ENCODE results near the gene GRB2.
"Not testable (repeated sequence)": the region's sequence is repeated elsewhere in the genome, so short reads cannot be mapped to it uniquely, and the experiment has no call there.

Gene GRB2

DNA sequence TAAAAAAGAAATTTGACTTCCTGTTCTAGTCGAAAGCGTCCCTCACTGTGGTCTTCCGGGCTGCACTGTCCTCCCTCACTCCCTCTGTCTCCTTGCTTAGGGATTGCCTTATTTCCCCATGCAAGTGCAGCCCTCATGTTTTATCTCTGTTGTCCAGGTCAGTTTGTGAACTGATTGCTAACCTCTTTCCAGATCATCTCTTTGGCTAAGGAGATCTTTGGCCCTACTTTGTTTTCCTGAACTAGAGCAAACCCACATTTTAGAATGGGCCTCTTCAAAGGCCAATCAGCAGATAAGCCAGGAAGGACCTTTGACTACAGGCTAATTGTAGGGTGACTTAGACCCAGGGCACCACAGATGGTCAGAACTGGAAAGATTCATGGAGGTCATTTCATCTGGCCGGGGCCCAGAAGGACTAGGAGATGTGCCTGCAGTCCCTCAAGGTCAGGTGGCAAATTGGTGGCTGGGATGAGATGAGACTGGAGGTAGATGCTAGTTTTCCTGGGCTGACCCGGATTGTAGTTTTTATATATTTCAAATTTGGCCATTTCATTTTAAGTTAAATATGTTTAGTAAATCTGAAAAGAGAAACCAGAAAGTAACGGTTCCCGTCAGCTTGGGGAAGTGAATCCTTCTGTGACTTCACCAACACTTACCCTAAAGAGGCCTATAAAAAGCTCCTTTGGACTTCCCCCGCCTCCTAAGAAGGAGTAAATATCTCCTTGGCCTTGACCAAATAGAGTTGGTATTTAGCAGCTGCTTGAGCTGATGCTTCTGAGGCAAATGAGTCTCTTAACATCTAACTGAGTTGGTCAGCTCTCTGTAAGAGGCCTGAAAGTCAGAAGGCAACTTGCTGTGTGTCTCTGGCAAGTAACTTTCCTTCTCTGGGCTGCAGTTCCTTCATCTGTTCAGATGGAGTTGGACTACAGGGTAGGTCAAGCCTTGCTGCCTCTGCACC lies 110.0 kb downstream of the GRB2 start:
- no peak overlapping the region for H3K4me3 ChIP-seq (replicated peaks; ENCODE audit: low read depth, low read length)
- TF ChIP-seq, protein P1, sequence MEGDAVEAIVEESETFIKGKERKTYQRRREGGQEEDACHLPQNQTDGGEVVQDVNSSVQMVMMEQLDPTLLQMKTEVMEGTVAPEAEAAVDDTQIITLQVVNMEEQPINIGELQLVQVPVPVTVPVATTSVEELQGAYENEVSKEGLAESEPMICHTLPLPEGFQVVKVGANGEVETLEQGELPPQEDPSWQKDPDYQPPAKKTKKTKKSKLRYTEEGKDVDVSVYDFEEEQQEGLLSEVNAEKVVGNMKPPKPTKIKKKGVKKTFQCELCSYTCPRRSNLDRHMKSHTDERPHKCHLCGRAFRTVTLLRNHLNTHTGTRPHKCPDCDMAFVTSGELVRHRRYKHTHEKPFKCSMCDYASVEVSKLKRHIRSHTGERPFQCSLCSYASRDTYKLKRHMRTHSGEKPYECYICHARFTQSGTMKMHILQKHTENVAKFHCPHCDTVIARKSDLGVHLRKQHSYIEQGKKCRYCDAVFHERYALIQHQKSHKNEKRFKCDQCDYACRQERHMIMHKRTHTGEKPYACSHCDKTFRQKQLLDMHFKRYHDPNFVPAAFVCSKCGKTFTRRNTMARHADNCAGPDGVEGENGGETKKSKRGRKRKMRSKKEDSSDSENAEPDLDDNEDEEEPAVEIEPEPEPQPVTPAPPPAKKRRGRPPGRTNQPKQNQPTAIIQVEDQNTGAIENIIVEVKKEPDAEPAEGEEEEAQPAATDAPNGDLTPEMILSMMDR (IDR thresholded peaks at IDR 0.05; ENCODE audit: low read length, missing control alignments), result no peak
- no peak for DNase-seq (ENCODE audit: low read depth)

GRCh38 chr17:75292810-75293448 lies 112.5 kb downstream of the GRB2 start:
- H3K4me3 ChIP-seq (replicated peaks; ENCODE audit: low read depth, low read length); DNase-seq (ENCODE audit: low read depth): not testable (repeated sequence)

DNA sequence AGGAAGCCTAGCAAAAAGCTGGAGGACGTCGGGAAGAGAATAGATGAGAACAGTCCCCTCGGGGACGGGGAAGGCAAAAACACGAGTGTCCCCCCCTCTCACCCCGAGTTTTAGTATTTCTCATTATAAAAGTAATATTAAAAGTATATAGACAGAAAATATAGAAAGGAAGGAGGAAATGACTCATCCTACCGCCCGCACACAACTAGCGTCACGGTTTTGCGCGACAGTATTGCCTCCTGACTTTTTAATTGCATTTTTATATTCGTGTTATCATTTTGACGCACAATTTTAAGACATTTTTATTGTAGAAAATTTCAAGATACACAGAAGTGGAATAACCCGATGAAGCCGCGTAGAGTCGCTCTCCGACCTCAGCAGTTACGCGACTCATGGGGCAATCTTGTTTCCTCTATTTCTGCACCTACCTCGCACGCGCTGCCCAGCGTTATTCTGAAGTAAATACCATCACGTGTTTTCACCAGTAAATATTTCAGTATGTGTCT lies 115.6 kb downstream of the GRB2 start:
- DNase-seq (ENCODE audit: low read depth), result peak; percentile 70
- H3K4me3 ChIP-seq (replicated peaks; ENCODE audit: low read depth, low read length), result peak overlapping the region; percentile 73
- TF ChIP-seq, protein P1 (IDR thresholded peaks at IDR 0.05; ENCODE audit: low read length, missing control alignments), result peak; percentile 22

DNA sequence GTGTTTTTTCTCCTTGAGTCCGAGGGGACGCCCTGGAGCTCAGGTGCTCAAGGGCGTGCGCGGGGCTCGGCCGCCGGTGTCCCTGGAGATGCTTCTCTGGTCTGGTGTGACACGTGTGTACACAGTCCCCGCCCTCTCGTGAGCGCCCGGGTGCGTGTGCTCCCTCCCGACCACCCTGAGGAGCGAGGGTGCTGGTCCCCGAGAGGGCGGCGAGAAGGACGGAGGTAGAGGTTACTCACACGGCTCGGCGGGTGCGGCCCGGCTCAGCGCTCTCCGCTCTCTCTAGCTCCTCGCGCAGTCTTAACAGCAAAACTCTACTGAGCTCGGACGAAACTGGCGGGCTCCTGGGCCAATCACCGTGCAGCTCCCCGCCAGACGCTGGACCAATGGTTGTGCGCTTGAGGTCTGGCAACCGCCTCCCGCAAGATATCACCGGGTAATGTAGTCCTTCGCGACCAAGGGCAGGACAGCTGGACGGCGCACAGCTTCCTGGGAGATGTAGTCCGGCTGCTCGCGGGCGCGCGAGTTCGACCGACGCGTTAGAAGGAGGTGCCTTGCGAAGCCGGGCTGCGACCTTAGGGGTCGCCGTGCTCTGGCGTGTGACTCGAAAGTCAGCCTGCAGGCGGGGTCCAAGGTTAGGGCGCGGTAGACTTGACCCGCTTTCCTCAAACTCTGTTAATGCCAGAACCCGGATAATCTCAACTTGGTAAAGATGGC lies 116.2 kb downstream of the GRB2 start, which contains the start of gene SLC25A19:
Gene SLC25A19 (minus strand): TSS at position 319 of the 717 bp plus-strand sequence. CDS start 2,669 bp downstream, outside the sequence.
- peak; percentile 99 for DNase-seq (ENCODE audit: low read depth)
- TF ChIP-seq, protein P1 (IDR thresholded peaks at IDR 0.05; ENCODE audit: low read length, missing control alignments), result no peak
- H3K4me3 ChIP-seq (replicated peaks; ENCODE audit: low read depth, low read length), result peak within 1 kb of the TSS; percentile 73

DNA sequence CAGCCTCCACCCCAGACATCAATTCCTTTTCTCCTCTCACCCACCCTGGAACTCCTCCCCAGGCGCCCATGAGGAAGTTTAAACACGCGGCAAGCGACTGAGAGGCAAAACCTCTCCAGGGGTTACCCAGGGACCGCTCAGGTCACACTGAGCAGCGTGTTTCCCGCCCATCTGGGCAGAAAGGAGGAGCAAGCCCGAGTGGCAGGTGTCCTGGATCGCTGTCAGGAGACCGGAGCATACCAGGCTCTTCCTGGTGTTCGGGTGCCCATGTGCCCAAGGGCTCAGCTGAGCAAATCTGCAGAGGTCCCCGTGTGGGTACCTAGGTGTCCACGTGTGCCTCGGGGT lies 116.7 kb downstream of the GRB2 start:
- H3K4me3 ChIP-seq (replicated peaks; ENCODE audit: low read depth, low read length), result peak overlapping the region; percentile 73
- DNase-seq (ENCODE audit: low read depth), result no peak
- TF ChIP-seq, protein P1 (IDR thresholded peaks at IDR 0.05; ENCODE audit: low read length, missing control alignments), result no peak

- TF ChIP-seq, protein P1 (IDR thresholded peaks at IDR 0.05; ENCODE audit: low read length, missing control alignments), result no peak
- peak overlapping the region; percentile 73 for H3K4me3 ChIP-seq (replicated peaks; ENCODE audit: low read depth, low read length)
- DNase-seq (ENCODE audit: low read depth), result no peak
Observed at GRCh38 chr17:75288359-75288758, 117.1 kb downstream of the GRB2 start.

GRCh38 chr17:75287221-75287620 lies 118.3 kb downstream of the GRB2 start:
- no peak overlapping the region for H3K4me3 ChIP-seq (replicated peaks; ENCODE audit: low read depth, low read length)
- no peak for DNase-seq (ENCODE audit: low read depth)
- TF ChIP-seq, protein P1 (IDR thresholded peaks at IDR 0.05; ENCODE audit: low read length, missing control alignments), result no peak
